ENCODE data around the gene EEFSEC. TPM values are rescaled to one million over a fixed set of nuclear protein-coding genes. Genes with fewer than 3 reads are reported as not detected.

The EEFSEC gene
- total and polyA plus RNA-seq, 2 of the 8 experiments (the other 6 are each of a cell fraction or from before 2014, with no cell fraction given), result 13.1 to 19.8 TPM

- TF ChIP-seq USF2 (IDR thresholded peaks at IDR 0.05; ENCODE audit: low read length), result no peak
These were observed 186.3 kb downstream of the EEFSEC start (continued) for GRCh38 chr3:128339491-128340012.
